Measurements from ENCODE around the gene SIRT3. TPM values are rescaled to one million over a fixed set of nuclear protein-coding genes. Genes with fewer than 3 reads are reported as not detected.

SIRT3 gene
- total RNA-seq, 1 experiment from 2014 or later, result 37.5 TPM

DNA sequence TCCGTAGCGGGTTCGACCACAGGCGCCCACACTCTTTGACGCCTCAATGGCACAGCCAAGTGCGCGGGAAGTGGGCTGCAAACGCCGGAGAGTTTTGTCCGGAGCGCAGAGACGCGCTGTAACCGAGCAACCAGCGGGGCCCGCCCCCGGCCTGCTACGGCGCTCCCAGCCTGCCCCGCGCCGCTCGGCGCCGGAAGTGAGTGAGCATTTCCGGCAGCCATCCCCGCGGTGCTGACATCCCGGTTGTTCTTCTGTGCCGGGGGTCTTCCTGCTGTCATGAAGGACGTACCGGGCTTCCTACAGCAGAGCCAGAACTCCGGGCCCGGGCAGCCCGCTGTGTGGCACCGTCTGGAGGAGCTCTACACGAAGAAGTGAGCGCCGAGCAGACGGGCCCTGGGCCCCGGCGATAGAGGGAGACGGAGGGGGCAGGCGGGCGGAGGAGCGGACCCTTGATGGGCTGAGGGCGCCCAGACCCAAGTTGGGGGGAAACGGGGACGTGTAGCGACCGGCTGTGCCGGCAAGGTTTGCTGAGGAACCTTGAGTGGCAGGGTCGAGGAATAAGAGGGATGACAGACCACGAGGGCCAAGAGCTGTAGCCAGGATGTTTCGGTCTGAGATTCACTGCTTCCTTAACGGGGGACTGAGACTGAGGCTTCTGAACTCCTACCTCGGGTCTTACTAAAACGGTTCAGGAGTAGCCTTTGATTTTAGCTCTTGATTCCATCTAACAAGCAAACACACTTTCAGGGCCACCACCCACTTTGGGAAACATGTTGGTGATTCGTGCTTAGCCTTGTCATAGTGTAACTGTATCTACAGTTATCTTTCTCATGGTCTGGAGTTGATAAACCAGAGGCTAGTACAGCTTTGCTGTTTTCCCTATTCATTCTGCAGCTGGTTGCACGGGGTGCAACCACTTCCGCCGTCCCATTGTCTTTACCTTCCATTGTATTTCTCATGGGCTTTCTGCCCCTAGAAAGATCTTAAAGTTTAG lies 929 bp upstream of the SIRT3 start, which contains the start of gene PSMD13:
PSMD13 (plus strand) TSS at position 203 of the 994 bp plus-strand sequence; CDS start at position 277, 74 bp downstream.
- in situ Hi-C loops (cut with HindIII; ENCODE audit: low pct_unique_long_range_greater_than_20kb, low sequenced_read_pairs) (no loop called here), intact Hi-C loops (cut with micrococcal nuclease; ENCODE audit: unreplicated experiment) (no loop called here)
- peak; percentile 96 for ATAC-seq
- no peaks in the 10 kb centered on the region for H3K9me3 ChIP-seq (ENCODE audit: control insufficient read depth, insufficient read depth, low read depth, low read length)
- BruUV-seq (replicated peaks), result no TSS peak
- no peak for DNase-seq (ENCODE audit: low read depth, low spot score)
- ChIA-PET POLR2A (interaction anchor here (0.8 to 1.5 kb wide), 3 partner anchors 13 to 119 kb away, joined by 3 to 12 read pairs (median 7); no protein-coding TSS in a partner anchor), CTCF (interaction anchor here (0.5 to 2.1 kb wide), 3 partner anchors 14 to 32 kb away, joined by 3 to 6 read pairs (median 3); no protein-coding TSS in a partner anchor)
- peak within 1 kb of the TSS; percentile 87 to 98 for H3K4me3 ChIP-seq (ENCODE audit: low read depth in 2 of 2, low read length in 2 of 2)
- peaks cover 26% of the 10 kb centered on the region for H3K4me1 ChIP-seq (ENCODE audit: control insufficient read depth, insufficient read depth, low read length)
- TF ChIP-seq POLR2AphosphoS5 (IDR thresholded peaks at IDR 0.05; ENCODE audit: low read depth, low read length), result peak; percentile 77; the same call in 1 of the 2 replicates
- no peak for TF ChIP-seq TCF7L2 (IDR thresholded peaks at IDR 0.05; ENCODE audit: low read depth, low read length)
- peak; percentile 93 for TF ChIP-seq SIN3A (IDR thresholded peaks at IDR 0.05; ENCODE audit: borderline replicate concordance, insufficient read depth, low read depth, low read length)
- TF ChIP-seq, protein P1, sequence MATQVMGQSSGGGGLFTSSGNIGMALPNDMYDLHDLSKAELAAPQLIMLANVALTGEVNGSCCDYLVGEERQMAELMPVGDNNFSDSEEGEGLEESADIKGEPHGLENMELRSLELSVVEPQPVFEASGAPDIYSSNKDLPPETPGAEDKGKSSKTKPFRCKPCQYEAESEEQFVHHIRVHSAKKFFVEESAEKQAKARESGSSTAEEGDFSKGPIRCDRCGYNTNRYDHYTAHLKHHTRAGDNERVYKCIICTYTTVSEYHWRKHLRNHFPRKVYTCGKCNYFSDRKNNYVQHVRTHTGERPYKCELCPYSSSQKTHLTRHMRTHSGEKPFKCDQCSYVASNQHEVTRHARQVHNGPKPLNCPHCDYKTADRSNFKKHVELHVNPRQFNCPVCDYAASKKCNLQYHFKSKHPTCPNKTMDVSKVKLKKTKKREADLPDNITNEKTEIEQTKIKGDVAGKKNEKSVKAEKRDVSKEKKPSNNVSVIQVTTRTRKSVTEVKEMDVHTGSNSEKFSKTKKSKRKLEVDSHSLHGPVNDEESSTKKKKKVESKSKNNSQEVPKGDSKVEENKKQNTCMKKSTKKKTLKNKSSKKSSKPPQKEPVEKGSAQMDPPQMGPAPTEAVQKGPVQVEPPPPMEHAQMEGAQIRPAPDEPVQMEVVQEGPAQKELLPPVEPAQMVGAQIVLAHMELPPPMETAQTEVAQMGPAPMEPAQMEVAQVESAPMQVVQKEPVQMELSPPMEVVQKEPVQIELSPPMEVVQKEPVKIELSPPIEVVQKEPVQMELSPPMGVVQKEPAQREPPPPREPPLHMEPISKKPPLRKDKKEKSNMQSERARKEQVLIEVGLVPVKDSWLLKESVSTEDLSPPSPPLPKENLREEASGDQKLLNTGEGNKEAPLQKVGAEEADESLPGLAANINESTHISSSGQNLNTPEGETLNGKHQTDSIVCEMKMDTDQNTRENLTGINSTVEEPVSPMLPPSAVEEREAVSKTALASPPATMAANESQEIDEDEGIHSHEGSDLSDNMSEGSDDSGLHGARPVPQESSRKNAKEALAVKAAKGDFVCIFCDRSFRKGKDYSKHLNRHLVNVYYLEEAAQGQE (IDR thresholded peaks at IDR 0.05; ENCODE audit: insufficient read depth in 1 of 2, low read depth in 2 of 2, low read length in 1 of 2), result peak in 1 of 2 experiments; percentile 39; a peak in 1 of 4 replicates
- TF ChIP-seq, protein P2, sequence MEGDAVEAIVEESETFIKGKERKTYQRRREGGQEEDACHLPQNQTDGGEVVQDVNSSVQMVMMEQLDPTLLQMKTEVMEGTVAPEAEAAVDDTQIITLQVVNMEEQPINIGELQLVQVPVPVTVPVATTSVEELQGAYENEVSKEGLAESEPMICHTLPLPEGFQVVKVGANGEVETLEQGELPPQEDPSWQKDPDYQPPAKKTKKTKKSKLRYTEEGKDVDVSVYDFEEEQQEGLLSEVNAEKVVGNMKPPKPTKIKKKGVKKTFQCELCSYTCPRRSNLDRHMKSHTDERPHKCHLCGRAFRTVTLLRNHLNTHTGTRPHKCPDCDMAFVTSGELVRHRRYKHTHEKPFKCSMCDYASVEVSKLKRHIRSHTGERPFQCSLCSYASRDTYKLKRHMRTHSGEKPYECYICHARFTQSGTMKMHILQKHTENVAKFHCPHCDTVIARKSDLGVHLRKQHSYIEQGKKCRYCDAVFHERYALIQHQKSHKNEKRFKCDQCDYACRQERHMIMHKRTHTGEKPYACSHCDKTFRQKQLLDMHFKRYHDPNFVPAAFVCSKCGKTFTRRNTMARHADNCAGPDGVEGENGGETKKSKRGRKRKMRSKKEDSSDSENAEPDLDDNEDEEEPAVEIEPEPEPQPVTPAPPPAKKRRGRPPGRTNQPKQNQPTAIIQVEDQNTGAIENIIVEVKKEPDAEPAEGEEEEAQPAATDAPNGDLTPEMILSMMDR (IDR thresholded peaks at IDR 0.05), result no peak
- H3K27ac ChIP-seq (ENCODE audit: low read length), result peak within 1 kb of the TSS; percentile 97
- H3K27me3 ChIP-seq (ENCODE audit: control insufficient read depth, insufficient read depth, low read length), result no peaks in the 10 kb centered on the region
- H3K36me3 ChIP-seq (ENCODE audit: control insufficient read depth, insufficient read depth, low read length), result peaks cover 18% of the 10 kb centered on the region

DNA sequence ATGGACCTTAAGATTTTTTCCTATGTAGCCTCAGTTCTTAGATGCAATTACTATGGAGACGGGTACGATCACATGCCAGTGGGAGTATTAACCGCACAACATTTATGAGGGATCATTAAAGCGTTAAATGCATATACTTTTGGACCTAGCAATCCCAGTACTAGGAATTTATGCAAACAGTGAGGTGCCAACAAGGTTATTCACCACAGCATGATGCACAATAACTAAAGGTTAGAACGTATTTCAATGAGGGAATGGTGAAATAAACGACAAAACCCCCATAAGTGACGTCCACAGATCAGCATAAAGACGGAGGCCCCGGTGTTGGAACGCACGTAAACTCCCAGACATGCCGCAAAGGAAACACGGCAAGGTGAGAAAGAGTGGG lies 539 bp downstream of the SIRT3 start:
- in situ Hi-C loops (cut with HindIII; ENCODE audit: low pct_unique_long_range_greater_than_20kb, low sequenced_read_pairs) (no loop called here), intact Hi-C loops (cut with micrococcal nuclease; ENCODE audit: unreplicated experiment) (no loop called here)
- TF ChIP-seq, protein P2 (IDR thresholded peaks at IDR 0.05), result no peak
- TF ChIP-seq TCF7L2 (IDR thresholded peaks at IDR 0.05; ENCODE audit: low read depth, low read length), result no peak
- TF ChIP-seq POLR2AphosphoS5 (IDR thresholded peaks at IDR 0.05; ENCODE audit: low read depth, low read length), result no peak
- no peak for TF ChIP-seq SIN3A (IDR thresholded peaks at IDR 0.05; ENCODE audit: borderline replicate concordance, insufficient read depth, low read depth, low read length)
- TF ChIP-seq, protein P1 (IDR thresholded peaks at IDR 0.05; ENCODE audit: insufficient read depth in 1 of 2, low read depth in 2 of 2, low read length in 1 of 2), result no peak
- no peak for DNase-seq (ENCODE audit: low read depth, low spot score)
- Histone ChIP-seq H3K4me3 (ENCODE audit: low read depth in 2 of 2, low read length in 2 of 2) (peak overlapping the region; percentile 66 to 70), H3K9me3 (ENCODE audit: control insufficient read depth, insufficient read depth, low read depth, low read length) (no peaks in the 10 kb centered on the region), H3K27me3 (ENCODE audit: control insufficient read depth, insufficient read depth, low read length) (no peaks in the 10 kb centered on the region), H3K4me1 (ENCODE audit: control insufficient read depth, insufficient read depth, low read length) (peaks cover 26% of the 10 kb centered on the region), H3K36me3 (ENCODE audit: control insufficient read depth, insufficient read depth, low read length) (peaks cover 10% of the 10 kb centered on the region), H3K27ac (ENCODE audit: low read length) (peak overlapping the region; percentile 94)
- BruUV-seq (replicated peaks), result no TSS peak
- peak; percentile 34 for ATAC-seq
- ChIA-PET POLR2A (no interaction called here), CTCF (interaction anchor here (1.7 kb wide), 1 partner anchor 20 kb away, joined by 3 read pairs; no protein-coding TSS in a partner anchor)
